ENCODE data around the gene PICALM.

The PICALM gene, protein sequence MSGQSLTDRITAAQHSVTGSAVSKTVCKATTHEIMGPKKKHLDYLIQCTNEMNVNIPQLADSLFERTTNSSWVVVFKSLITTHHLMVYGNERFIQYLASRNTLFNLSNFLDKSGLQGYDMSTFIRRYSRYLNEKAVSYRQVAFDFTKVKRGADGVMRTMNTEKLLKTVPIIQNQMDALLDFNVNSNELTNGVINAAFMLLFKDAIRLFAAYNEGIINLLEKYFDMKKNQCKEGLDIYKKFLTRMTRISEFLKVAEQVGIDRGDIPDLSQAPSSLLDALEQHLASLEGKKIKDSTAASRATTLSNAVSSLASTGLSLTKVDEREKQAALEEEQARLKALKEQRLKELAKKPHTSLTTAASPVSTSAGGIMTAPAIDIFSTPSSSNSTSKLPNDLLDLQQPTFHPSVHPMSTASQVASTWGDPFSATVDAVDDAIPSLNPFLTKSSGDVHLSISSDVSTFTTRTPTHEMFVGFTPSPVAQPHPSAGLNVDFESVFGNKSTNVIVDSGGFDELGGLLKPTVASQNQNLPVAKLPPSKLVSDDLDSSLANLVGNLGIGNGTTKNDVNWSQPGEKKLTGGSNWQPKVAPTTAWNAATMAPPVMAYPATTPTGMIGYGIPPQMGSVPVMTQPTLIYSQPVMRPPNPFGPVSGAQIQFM

DNA sequence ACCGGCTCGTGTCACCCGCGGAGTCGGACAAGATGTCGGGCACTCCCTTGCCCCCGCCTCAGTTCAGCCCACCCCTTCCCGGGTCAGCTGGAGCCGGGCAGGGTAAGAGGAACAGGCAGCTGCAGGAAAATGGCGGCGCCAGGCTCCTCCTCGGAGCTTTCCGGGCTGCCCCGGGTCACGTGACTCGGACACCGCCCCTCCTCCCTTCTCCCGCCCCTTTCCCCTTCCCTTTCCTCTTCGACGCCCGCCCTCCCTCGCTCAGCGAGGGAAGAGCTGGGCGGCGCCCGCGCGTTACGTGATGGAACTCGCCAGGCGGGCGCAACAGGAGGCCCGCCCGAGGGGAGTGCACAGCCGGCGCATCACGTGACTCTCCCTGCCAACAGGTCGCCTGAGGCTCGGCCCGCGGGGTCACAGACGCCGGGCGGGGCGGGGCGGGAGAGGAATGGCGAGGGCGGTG lies at the start of gene PICALM:
TSS of gene PICALM (minus strand) at position 134 of the 457 bp plus-strand sequence. CDS start 304 bp downstream, outside the sequence.
- TF ChIP-seq, protein P1, sequence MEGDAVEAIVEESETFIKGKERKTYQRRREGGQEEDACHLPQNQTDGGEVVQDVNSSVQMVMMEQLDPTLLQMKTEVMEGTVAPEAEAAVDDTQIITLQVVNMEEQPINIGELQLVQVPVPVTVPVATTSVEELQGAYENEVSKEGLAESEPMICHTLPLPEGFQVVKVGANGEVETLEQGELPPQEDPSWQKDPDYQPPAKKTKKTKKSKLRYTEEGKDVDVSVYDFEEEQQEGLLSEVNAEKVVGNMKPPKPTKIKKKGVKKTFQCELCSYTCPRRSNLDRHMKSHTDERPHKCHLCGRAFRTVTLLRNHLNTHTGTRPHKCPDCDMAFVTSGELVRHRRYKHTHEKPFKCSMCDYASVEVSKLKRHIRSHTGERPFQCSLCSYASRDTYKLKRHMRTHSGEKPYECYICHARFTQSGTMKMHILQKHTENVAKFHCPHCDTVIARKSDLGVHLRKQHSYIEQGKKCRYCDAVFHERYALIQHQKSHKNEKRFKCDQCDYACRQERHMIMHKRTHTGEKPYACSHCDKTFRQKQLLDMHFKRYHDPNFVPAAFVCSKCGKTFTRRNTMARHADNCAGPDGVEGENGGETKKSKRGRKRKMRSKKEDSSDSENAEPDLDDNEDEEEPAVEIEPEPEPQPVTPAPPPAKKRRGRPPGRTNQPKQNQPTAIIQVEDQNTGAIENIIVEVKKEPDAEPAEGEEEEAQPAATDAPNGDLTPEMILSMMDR (IDR thresholded peaks at IDR 0.05; ENCODE audit: low read length, missing control alignments): no peak
- peak; percentile 99 for DNase-seq (ENCODE audit: low read depth)
- peak within 1 kb of the TSS; percentile 93 for H3K4me3 ChIP-seq (replicated peaks; ENCODE audit: low read depth, low read length)

DNA sequence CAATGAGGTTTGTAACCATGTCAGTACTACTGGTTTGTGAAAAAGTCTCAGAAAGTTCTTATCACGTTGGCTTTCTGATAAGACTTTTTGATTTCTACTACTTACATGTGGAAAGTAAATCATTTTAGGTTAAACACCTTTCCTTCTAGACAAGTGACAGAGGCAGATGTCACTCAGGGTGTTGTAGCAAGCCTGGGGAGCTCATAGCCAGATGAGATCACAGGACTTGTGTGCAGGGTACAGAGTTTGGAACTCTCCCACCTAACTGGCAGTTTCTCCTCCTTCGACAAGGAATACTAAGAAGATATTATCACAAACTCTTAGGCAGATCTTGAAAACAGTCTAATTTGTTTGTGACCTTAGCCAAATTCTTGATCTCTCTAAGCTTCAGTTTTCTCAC lies 49.4 kb upstream of the PICALM start:
- H3K4me3 ChIP-seq (replicated peaks; ENCODE audit: low read depth, low read length): no peak overlapping the region
- TF ChIP-seq, protein P1 (IDR thresholded peaks at IDR 0.05; ENCODE audit: low read length, missing control alignments): no peak
- no peak for DNase-seq (ENCODE audit: low read depth)

DNA sequence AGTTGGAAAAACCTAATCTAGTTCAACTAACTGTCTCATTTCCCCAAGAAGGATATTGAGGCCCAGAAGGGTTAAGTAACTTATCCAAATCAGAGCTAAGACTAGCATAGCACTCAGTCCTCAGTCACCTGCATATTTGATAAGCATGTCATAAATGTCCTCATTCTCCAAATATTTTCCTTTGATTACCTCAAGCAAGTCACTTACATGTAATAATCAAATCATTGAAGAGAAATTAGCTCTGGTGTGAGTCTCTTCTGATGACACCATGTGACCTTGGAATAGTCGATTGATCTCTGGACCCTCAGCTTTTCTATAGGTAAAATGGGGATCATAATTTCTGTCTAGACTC lies 48.8 kb upstream of the PICALM start:
- no peak overlapping the region for H3K4me3 ChIP-seq (replicated peaks; ENCODE audit: low read depth, low read length)
- no peak for DNase-seq (ENCODE audit: low read depth)
- TF ChIP-seq, protein P1 (IDR thresholded peaks at IDR 0.05; ENCODE audit: low read length, missing control alignments): no peak

DNA sequence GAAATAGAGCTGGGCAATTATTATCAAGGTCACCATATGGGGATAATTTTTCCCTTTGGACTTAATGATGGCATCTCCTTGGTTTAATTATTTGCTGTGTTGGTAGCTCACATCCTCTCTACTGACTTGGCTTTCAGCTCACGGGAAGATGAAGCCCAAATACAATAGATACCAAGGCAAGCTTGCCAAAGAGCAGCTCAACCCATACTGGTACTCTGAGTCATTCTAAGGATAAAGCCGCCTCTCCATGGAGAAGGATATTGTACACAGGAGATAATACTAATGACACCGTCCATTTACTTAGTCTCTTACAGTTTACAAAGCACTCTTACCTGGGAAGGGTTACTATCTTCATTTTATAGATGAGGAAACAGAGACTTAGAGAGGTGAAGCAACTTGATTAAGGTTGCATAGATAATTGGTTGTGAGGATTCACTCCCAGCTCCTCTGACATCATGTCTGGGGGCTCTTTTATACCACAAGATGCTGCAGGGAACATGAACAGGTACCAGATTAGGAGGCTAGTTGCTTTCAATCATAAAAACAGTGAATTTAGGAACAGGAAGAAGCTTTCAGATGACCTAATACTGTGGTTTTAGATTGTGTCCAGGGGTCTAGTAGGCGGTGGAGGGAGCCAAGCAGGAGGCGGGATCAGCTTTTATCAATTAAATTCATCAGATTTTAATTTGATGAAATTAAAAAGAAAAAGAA lies 48.3 kb upstream of the PICALM start:
- DNase-seq (ENCODE audit: low read depth): peak; percentile 61
- TF ChIP-seq, protein P1 (IDR thresholded peaks at IDR 0.05; ENCODE audit: low read length, missing control alignments): no peak
- no peak overlapping the region for H3K4me3 ChIP-seq (replicated peaks; ENCODE audit: low read depth, low read length)

DNA sequence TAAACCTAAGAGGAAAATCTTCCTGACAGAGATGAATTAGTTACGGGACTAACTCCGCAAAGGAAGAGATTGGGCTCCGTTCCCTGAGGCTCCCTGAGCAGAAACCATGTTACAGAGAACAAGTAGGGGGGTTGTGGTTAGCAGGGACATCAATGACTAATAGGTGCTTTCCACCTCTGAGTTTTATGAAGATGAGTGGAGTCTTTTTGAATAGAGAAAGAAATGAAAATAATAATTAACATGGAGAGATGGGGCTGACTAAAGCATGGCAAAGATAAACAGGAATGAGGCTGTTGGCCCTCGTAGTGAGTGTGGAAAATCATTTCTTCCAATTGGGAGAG lies 47.5 kb upstream of the PICALM start:
- H3K4me3 ChIP-seq (replicated peaks; ENCODE audit: low read depth, low read length): no peak overlapping the region
- TF ChIP-seq, protein P1 (IDR thresholded peaks at IDR 0.05; ENCODE audit: low read length, missing control alignments): no peak
- DNase-seq (ENCODE audit: low read depth): peak; percentile 70

DNA sequence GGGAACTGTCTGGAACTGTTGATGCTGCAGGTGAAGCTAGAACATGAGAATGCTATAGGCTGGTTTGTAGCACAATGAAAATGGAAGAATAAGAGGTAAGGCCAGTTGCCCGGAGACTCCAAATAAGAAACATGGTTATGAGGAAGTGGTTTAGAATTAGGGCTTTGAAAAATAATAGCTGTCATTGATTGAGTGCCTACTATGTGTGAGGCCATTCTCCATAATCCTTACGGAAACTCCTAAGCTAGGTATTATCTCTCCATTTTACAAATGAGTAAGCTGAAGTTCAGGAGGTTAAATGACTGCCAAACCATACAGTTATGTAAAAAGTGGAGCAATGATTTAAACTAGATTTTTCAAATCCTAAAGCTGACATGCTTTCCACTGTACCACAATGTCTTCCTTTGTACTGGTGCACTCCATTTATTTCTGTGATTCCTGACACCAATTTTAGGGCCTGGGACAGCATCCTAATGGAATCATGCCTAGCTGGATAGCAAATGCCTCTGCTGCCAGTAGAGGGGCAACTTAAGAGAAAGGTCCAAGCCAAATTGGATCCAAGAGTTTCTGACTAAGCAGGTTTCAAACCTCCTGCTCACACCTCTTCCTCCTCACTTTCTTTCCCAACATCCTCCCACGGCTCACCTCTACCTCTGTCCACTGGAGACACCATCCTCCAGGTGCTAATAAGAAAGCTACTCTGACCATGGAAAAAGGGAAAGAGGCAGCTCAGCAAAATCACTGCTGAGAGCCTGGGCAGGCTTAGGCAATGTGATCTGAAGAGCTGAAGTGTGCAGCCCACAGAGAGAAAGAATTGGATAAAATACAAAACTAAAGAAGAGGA lies 46.9 kb upstream of the PICALM start:
- H3K4me3 ChIP-seq (replicated peaks; ENCODE audit: low read depth, low read length): no peak overlapping the region
- TF ChIP-seq, protein P1 (IDR thresholded peaks at IDR 0.05; ENCODE audit: low read length, missing control alignments): peak; percentile 12
- DNase-seq (ENCODE audit: low read depth): peak; percentile 19
